ENCODE results near the gene FAM171A2.

FAM171A2 gene

DNA sequence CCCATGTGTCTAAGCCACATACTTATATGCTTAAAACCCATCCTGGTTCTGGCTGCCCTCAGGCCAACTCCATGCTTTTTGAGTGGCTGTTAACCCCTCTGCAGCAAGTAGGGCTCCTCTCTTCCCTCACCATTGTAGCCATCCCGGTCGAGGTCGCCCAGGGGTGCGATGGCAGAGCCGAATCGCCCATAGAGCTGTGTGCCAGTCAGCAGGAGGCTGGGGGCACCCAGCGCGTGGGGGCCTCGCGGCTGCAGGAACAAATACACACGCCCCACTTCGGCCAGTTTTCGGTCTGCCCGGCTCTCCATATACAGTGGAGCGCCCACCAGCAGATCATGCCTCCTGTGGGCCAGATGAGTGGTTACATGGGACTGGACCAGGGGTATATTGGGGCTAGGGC is 19.7 kb upstream of the FAM171A2 start:
- peaks cover 6% of the 10 kb centered on the region for H3K27me3 ChIP-seq (ENCODE audit: control insufficient read depth, insufficient read depth, low read length)
- no peak overlapping the region for H3K4me3 ChIP-seq (ENCODE audit: low read length)
- H3K27ac ChIP-seq (ENCODE audit: low read length) = no peak overlapping the region
- no peaks in the 10 kb centered on the region for H3K4me1 ChIP-seq (ENCODE audit: control insufficient read depth, insufficient read depth, low read length)
- H3K9me3 ChIP-seq (ENCODE audit: control insufficient read depth, insufficient read depth, low read length) = no peaks in the 10 kb centered on the region
- DNase-seq (ENCODE audit: low read depth, low spot score) = no peak
- WGBS (ENCODE audit: insufficient coverage, insufficient read length) = no CpG with 5 or more reads among the region's 15 CpGs
- no peaks in the 10 kb centered on the region for H3K36me3 ChIP-seq (ENCODE audit: control insufficient read depth, insufficient read depth, low read length)

DNA sequence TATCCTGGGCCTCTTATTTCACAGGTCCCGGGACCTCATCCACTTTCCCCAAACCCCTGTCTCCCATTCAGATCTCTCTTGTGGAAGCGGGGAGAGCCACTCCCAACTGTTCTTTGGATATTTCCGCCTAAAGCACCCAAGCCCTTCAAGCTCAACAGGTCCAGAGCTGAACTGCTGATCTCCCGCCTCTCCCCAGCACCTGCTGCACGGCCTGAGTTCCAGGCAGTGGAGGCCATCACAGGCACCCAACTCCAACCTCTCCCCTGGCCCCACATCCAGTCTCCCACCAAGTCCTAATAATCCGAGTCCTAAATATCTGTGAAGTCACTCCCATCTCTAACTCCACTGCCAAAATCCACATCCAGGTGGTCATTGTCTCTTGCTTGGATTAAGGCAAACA is 19.3 kb upstream of the FAM171A2 start:
- Histone ChIP-seq H3K27me3 (ENCODE audit: control insufficient read depth, insufficient read depth, low read length) (peaks cover 6% of the 10 kb centered on the region), H3K36me3 (ENCODE audit: control insufficient read depth, insufficient read depth, low read length) (no peaks in the 10 kb centered on the region), H3K4me1 (ENCODE audit: control insufficient read depth, insufficient read depth, low read length) (no peaks in the 10 kb centered on the region), H3K27ac (ENCODE audit: low read length) (no peak overlapping the region), H3K9me3 (ENCODE audit: control insufficient read depth, insufficient read depth, low read length) (no peaks in the 10 kb centered on the region), H3K4me3 (ENCODE audit: low read length) (no peak overlapping the region)
- no CpG with 5 or more reads among the region's 6 CpGs for WGBS (ENCODE audit: insufficient coverage, insufficient read length)
- DNase-seq (ENCODE audit: low read depth, low spot score) = no peak

DNA sequence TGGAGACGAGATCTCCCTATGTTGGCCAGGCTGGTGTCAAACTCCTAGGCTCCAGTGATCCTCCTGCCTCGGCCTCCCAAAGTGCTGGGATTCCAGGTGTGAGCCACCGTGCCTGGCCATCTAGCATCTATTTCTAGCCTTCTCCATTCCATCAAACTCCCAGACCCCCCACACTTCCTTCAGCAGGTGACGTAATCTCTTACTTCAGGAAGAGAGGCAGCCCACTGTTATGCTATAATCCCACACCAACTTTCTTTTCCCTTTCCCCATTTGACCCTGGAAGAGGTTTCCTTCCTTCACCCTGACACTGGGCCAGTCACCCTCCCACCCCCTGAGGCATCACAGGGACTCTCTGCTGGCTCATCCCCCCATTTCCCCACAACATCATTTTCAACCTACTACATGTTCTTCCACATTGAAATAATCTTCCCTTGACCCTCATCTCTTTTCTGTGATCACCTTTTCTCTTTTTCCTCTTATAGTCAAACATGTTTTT is 18.2 kb upstream of the FAM171A2 start:
- Histone ChIP-seq H3K27me3 (ENCODE audit: control insufficient read depth, insufficient read depth, low read length) (peaks cover 6% of the 10 kb centered on the region), H3K27ac (ENCODE audit: low read length) (no peak overlapping the region), H3K4me3 (ENCODE audit: low read length) (no peak overlapping the region), H3K36me3 (ENCODE audit: control insufficient read depth, insufficient read depth, low read length) (no peaks in the 10 kb centered on the region), H3K9me3 (ENCODE audit: control insufficient read depth, insufficient read depth, low read length) (no peaks in the 10 kb centered on the region), H3K4me1 (ENCODE audit: control insufficient read depth, insufficient read depth, low read length) (no peaks in the 10 kb centered on the region)
- WGBS (ENCODE audit: insufficient coverage, insufficient read length) = no CpG with 5 or more reads among the region's 4 CpGs
- no peak for DNase-seq (ENCODE audit: low read depth, low spot score)

DNA sequence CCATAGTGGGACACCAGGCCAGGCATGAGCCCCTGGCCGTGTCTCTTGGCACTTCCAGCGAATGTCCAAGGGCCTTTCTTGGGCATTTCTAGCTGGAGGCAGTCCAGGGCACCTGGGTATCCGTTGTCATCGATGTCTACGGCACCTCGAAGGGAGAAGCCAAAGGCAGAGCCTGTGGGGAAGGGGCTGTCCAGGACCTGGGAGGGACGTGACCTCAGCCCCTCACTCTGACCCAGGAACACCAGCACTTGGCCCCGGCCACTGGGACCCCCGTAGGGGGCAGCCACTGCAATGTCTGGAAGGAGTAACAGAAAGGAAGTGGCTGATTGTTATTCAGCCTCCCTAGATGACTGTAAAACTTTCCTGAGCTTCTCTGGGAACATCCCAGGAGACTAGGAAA is 17.1 kb upstream of the FAM171A2 start:
- no peaks in the 10 kb centered on the region for H3K9me3 ChIP-seq (ENCODE audit: control insufficient read depth, insufficient read depth, low read length)
- H3K27me3 ChIP-seq (ENCODE audit: control insufficient read depth, insufficient read depth, low read length) = peaks cover 6% of the 10 kb centered on the region
- H3K36me3 ChIP-seq (ENCODE audit: control insufficient read depth, insufficient read depth, low read length) = no peaks in the 10 kb centered on the region
- H3K4me3 ChIP-seq (ENCODE audit: low read length) = no peak overlapping the region
- H3K4me1 ChIP-seq (ENCODE audit: control insufficient read depth, insufficient read depth, low read length) = no peaks in the 10 kb centered on the region
- WGBS (ENCODE audit: insufficient coverage, insufficient read length) = no CpG with 5 or more reads among the region's 9 CpGs
- H3K27ac ChIP-seq (ENCODE audit: low read length) = no peak overlapping the region
- DNase-seq (ENCODE audit: low read depth, low spot score) = no peak

DNA sequence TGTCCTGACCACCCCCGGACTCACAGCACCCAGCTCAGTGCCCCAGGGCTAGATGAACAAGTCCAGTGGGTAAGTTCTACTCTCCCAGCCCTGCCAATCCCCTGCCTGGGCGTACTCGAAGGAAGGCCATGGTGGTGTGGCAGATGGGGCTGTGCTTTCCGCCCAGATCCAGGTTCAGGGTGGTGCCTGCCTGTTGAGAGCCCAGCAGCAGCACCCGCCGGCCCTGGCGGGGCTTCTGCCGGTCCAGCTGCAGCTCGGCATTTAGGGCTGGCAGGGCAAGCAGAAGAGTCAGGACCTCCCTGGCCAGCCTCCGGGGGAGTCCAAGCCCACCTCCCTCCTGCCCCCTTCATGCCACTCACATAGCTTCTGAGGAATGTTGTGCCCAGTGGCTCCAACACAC is 16.2 kb upstream of the FAM171A2 start:
- Histone ChIP-seq H3K4me1 (ENCODE audit: control insufficient read depth, insufficient read depth, low read length) (peaks cover 3% of the 10 kb centered on the region; the same call in 1 of the 2 replicates), H3K27ac (ENCODE audit: low read length) (no peak overlapping the region), H3K36me3 (ENCODE audit: control insufficient read depth, insufficient read depth, low read length) (no peaks in the 10 kb centered on the region), H3K4me3 (ENCODE audit: low read length) (no peak overlapping the region), H3K27me3 (ENCODE audit: control insufficient read depth, insufficient read depth, low read length) (peaks cover 6% of the 10 kb centered on the region), H3K9me3 (ENCODE audit: control insufficient read depth, insufficient read depth, low read length) (no peaks in the 10 kb centered on the region)
- no peak for DNase-seq (ENCODE audit: low read depth, low spot score)
- no CpG with 5 or more reads among the region's 10 CpGs for WGBS (ENCODE audit: insufficient coverage, insufficient read length)

DNA sequence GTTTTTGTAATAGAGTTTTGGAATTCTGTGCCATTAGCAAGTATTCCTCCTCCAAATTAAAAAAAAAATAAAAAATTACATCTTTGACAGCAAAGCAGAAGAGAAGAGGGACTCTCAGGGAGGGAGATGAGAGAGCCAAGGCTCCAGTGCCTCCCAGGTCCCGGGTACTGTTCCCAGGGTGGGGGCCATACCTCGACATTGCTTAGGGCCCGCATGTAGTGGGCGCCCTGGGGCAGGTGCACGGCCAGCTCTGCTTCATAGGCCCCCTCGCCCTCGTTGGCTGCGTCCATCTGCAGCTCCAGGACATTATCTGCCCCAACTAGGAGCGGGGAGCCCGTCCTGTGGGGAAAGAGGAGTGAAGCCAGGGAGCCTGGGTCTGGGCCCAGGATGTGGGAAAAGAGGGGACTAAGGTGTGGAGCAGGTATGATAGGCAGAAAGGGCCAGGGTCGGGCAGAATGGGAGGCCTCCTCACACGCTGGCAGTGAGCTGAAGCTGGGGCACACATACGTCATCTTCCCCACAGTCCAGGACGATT is 14.6 kb upstream of the FAM171A2 start:
- no peak overlapping the region for H3K27ac ChIP-seq (ENCODE audit: low read length)
- WGBS (ENCODE audit: insufficient coverage, insufficient read length) = no CpG with 5 or more reads among the region's 14 CpGs
- peaks cover 5% of the 10 kb centered on the region; the same call in 1 of the 2 replicates for H3K4me1 ChIP-seq (ENCODE audit: control insufficient read depth, insufficient read depth, low read length)
- no peaks in the 10 kb centered on the region for H3K36me3 ChIP-seq (ENCODE audit: control insufficient read depth, insufficient read depth, low read length)
- no peaks in the 10 kb centered on the region; the same call in 1 of the 2 replicates for H3K27me3 ChIP-seq (ENCODE audit: control insufficient read depth, insufficient read depth, low read length)
- H3K4me3 ChIP-seq (ENCODE audit: low read length) = no peak overlapping the region
- H3K9me3 ChIP-seq (ENCODE audit: control insufficient read depth, insufficient read depth, low read length) = no peaks in the 10 kb centered on the region
- no peak for DNase-seq (ENCODE audit: low read depth, low spot score)

DNA sequence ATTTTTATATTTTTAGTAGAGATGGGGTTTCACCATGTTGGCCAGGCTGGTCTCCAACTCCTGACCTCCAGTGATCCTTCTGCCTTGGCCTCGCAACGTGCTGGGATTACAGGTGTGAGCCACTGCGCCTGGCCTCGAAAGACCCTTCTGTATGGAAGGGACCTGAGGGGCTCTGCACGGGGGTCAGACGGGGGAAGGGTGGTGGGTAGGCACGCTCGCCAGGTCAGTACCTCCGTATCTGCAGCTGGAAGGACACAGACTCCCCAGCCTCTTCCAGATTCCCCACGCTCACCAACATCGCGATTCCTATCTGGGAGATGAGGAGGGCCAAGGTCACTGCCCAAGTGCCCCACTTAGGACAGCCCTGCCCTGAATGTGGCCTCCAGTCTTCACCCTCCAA is 13.1 kb upstream of the FAM171A2 start:
- DNase-seq (ENCODE audit: low read depth, low spot score) = no peak
- Histone ChIP-seq H3K4me1 (ENCODE audit: control insufficient read depth, insufficient read depth, low read length) (peaks cover 5% of the 10 kb centered on the region; the same call in 1 of the 2 replicates), H3K36me3 (ENCODE audit: control insufficient read depth, insufficient read depth, low read length) (no peaks in the 10 kb centered on the region), H3K4me3 (ENCODE audit: low read length) (no peak overlapping the region), H3K9me3 (ENCODE audit: control insufficient read depth, insufficient read depth, low read length) (no peaks in the 10 kb centered on the region), H3K27ac (ENCODE audit: low read length) (no peak overlapping the region), H3K27me3 (ENCODE audit: control insufficient read depth, insufficient read depth, low read length) (no peaks in the 10 kb centered on the region)
- no CpG with 5 or more reads among the region's 12 CpGs for WGBS (ENCODE audit: insufficient coverage, insufficient read length)

DNA sequence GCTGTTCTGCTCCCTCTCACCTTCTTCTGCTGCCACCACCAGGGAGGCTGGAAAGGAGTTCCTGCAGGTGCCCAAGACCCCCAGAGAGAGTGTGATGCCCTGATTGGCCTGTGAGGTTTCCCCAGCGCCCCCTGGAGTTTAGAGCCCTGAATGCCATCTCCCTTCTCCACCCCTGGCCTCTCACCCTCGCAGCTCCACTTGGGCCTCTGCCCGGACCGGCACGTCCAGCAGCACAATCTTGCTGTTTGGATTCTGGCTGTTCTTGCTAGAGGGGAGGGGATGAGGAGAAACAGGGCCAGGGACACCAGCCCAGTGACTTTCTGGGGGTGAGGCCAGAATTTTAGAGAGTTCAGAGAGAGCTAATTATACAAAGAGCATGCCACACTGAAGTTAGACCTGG is 12.5 kb upstream of the FAM171A2 start:
- Histone ChIP-seq H3K36me3 (ENCODE audit: control insufficient read depth, insufficient read depth, low read length) (no peaks in the 10 kb centered on the region), H3K4me1 (ENCODE audit: control insufficient read depth, insufficient read depth, low read length) (peaks cover 5% of the 10 kb centered on the region; the same call in 1 of the 2 replicates), H3K27ac (ENCODE audit: low read length) (no peak overlapping the region), H3K27me3 (ENCODE audit: control insufficient read depth, insufficient read depth, low read length) (no peaks in the 10 kb centered on the region), H3K9me3 (ENCODE audit: control insufficient read depth, insufficient read depth, low read length) (no peaks in the 10 kb centered on the region), H3K4me3 (ENCODE audit: low read length) (no peak overlapping the region)
- no CpG with 5 or more reads among the region's 5 CpGs for whole genome bisulfite sequencing (ENCODE audit: insufficient coverage, insufficient read length)
- DNase-seq (ENCODE audit: low read depth, low spot score) = no peak

DNA sequence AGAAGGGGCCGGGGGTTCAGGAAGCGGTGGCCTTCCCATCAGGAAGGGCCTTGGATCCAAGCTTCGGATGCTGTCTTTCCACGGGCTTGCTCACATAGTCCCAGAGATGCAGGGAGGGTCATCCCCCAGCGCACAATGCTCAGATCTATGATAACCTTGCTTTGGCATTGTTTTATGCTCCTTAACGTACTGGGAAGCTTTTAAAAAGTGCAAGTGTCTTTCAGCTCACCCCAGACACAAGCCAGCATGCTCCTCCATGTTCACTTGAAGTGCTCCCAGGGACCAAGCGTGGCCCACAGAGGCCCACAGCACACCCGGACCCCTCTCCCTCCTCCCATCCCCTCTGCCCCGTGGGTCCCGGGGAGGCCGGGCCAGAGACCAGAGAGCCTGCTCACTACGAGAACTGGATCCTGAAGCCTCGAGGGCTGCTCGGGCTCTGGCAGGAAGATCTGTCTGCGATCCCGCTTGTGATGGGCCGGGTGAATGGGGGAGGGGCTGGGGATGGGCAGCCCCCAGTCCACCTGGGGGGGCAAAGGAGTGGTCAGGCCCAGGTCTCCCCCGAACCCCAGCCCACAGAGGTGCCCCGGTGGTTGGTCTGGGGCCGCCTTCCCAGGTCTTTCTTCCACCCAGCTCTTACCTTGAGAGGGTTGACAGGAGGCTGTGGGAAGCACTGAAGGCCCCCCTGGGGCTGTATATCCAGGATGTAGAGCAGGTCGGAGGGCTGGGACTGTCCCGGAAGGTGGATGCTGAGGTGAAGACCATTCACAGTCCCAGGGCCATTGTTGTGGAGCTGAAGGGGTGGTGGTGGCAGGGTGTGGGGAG is 11.8 kb upstream of the FAM171A2 start:
- no peaks in the 10 kb centered on the region for H3K36me3 ChIP-seq (ENCODE audit: control insufficient read depth, insufficient read depth, low read length)
- H3K27me3 ChIP-seq (ENCODE audit: control insufficient read depth, insufficient read depth, low read length) = no peaks in the 10 kb centered on the region
- no peaks in the 10 kb centered on the region for H3K9me3 ChIP-seq (ENCODE audit: control insufficient read depth, insufficient read depth, low read length)
- no peak for DNase-seq (ENCODE audit: low read depth, low spot score)
- no peak overlapping the region for H3K27ac ChIP-seq (ENCODE audit: low read length)
- peaks cover 5% of the 10 kb centered on the region; the same call in 1 of the 2 replicates for H3K4me1 ChIP-seq (ENCODE audit: control insufficient read depth, insufficient read depth, low read length)
- no peak overlapping the region; the same call in 1 of the 2 replicates for H3K4me3 ChIP-seq (ENCODE audit: low read length)
- no CpG with 5 or more reads among the region's 22 CpGs for WGBS (ENCODE audit: insufficient coverage, insufficient read length)

DNA sequence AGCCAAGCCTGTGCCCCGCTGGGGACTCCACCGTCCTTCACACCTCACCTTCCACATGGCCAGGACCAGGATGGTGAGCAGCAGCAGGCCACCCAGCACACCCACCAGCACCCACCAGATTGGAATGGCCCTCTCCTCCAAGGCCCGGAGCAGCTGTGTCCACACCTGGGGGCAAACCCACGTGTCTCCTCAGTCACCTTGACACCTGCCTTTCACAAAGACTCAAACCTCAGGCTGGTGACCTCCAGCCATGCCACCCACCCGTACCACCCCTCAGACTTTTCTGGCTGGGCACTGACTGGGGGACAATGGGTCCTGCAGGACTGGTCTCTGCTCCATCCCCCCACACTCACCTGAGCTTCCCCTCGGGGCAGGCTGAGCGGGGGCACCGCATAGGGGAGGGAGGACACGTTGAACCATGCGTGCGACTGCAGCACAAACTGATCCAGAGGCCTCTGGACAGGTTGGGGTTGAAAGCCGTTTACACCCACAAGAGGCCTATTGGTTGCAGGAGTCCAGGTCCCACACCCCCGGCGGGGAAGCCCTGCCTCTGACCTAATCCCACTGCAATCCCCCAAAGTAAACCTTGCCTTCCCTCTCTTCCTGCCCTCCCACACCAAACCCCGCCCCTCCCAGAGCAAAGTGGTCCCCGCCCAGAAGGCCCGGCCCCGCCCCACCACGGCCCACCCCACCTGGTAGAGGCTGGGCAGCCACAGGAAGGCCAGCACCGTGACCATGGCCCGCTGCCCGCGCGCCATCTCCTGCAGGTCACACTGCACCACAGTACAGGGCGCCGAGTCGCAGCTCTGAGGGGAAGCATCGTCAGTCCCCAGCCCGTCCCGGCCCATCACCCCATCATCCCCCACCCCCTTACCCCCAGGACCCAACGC is 10.9 kb upstream of the FAM171A2 start:
- DNase-seq (ENCODE audit: low read depth, low spot score) = peak; percentile 71
- peaks cover 5% of the 10 kb centered on the region; the same call in 1 of the 2 replicates for H3K4me1 ChIP-seq (ENCODE audit: control insufficient read depth, insufficient read depth, low read length)
- no peak overlapping the region for H3K27ac ChIP-seq (ENCODE audit: low read length)
- no peaks in the 10 kb centered on the region for H3K36me3 ChIP-seq (ENCODE audit: control insufficient read depth, insufficient read depth, low read length)
- H3K9me3 ChIP-seq (ENCODE audit: control insufficient read depth, insufficient read depth, low read length) = no peaks in the 10 kb centered on the region
- H3K27me3 ChIP-seq (ENCODE audit: control insufficient read depth, insufficient read depth, low read length) = no peaks in the 10 kb centered on the region
- no CpG with 5 or more reads among the region's 31 CpGs for WGBS (ENCODE audit: insufficient coverage, insufficient read length)
- no peak overlapping the region; the same call in 1 of the 2 replicates for H3K4me3 ChIP-seq (ENCODE audit: low read length)
